Measurements from ENCODE around the gene PDGFD.

DNA sequence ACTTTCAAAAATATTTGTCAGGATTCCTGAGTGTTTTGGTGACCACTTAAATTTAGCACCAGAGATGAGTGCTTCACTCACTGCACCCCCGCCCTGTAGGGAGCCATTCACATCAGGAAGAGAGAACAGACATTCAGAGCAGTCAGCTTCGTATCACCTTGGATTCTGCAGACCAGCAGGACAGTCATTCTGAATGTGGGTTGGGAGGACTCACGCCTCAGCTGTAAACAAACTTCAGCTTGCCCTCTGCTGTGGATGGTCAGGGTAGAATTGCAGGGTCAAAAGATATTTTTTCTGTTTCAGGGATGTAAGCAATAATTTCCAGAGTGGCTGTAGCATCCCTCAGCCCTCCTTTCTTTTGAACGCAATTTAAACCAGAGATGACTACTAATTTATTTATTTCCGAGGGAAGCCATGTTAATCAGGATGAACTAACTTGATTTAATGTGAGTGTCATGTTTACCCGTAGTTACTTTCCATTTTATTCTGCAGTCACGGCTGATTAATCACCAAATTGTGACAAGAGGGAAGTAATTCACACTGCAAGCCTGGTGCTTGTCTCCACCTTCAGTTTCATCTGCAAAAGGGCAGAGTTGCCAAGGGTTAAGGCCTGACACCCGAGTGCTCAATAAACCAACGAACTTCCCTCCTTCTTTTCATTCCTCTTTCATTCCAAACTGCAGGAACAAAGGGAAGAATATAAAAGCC is 301.7 kb downstream of the PDGFD start:
- TF ChIP-seq CTCF (IDR thresholded peaks at IDR 0.05), result no peak
- TF ChIP-seq POLR2A (IDR thresholded peaks at IDR 0.05), result no peak

Measured in thyroid gland (tissue), 4 donors.